Uterus (tissue), 2 donors: Measurements from ENCODE around the gene TMCO2.

Experiments used
- POLR2A ChIP-seq, 2 donors: fragments of 450-650 bp; IDR thresholded peaks; one replicate each; pipeline ENCODE4 v1.6.1; 2016; ENCODE audit warnings: antibody characterized with exemption in 2 of 2, mild to moderate bottlenecking in 1 of 2, moderate library complexity in 1 of 2
- TF ChIP-seq, protein P1 (sequence below), 4 experiments: fragments of 200-600 bp in 2 of 4; fragments of 450-650 bp in 2 of 4; sonication (generic) in 2 of 4; IDR thresholded peaks; one replicate each; pipeline ENCODE4 v1.5.1; 2016 to 2019; ENCODE audit warnings: antibody characterized with exemption in 4 of 4, mild to moderate bottlenecking in 2 of 4, moderate library complexity in 1 of 4

DNA sequence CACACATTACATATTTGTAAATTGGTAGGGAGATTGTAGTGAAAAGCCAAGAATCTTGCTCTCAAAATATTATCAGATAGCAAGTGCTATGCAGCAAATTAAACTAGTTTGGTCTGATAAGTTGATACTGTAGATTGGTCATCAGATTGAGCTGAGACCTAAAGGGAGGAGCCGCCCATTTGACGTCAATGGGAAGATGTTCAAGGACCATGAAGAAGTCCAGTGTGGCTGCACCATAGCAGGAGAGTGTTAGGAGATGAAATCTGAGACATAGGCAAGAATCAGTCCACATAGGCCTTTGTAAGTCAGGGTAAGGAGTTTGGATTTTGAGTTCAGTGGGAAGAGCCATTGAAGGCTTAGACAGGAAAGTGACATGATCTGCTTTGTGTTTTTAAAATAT lies 26.6 kb downstream of the TMCO2 start:
- TF ChIP-seq POLR2A (IDR thresholded peaks at IDR 0.05), result no peak
- TF ChIP-seq, protein P1, sequence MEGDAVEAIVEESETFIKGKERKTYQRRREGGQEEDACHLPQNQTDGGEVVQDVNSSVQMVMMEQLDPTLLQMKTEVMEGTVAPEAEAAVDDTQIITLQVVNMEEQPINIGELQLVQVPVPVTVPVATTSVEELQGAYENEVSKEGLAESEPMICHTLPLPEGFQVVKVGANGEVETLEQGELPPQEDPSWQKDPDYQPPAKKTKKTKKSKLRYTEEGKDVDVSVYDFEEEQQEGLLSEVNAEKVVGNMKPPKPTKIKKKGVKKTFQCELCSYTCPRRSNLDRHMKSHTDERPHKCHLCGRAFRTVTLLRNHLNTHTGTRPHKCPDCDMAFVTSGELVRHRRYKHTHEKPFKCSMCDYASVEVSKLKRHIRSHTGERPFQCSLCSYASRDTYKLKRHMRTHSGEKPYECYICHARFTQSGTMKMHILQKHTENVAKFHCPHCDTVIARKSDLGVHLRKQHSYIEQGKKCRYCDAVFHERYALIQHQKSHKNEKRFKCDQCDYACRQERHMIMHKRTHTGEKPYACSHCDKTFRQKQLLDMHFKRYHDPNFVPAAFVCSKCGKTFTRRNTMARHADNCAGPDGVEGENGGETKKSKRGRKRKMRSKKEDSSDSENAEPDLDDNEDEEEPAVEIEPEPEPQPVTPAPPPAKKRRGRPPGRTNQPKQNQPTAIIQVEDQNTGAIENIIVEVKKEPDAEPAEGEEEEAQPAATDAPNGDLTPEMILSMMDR (IDR thresholded peaks at IDR 0.05), result no peak
